Pons (tissue), 1 donor: ENCODE measurements around the gene GUCA2B.
A peak's percentile ranks its signal among the peaks of the same experiment; 100 is the strongest.

ENCODE experiments used
- DNase-seq: peaks from one replicate; pipeline ENCODE4 v3.0.0-alpha.2; 2016; ENCODE audit warnings: low spot score

GUCA2B gene

GRCh38 chr1:42167611-42168390, 14.6 kb downstream of the GUCA2B start:
- DNase-seq: no peak

GRCh38 chr1:42168391-42168670, 15.1 kb downstream of the GUCA2B start:
- DNase-seq: no peak

GRCh38 chr1:42168763-42169162, 15.6 kb downstream of the GUCA2B start:
- no peak for DNase-seq

- no peak for DNase-seq
These were observed 17.8 kb downstream of the GUCA2B start for GRCh38 chr1:42170779-42171621.

GRCh38 chr1:42171679-42172266, 18.6 kb downstream of the GUCA2B start:
- no peak for DNase-seq

GRCh38 chr1:42172381-42173133, 19.3 kb downstream of the GUCA2B start:
- DNase-seq: peak; percentile 19

- DNase-seq: peak; percentile 51
These were observed 20.1 kb downstream of the GUCA2B start for GRCh38 chr1:42173155-42173933.

- peak; percentile 34 for DNase-seq
These were observed 20.9 kb downstream of the GUCA2B start for GRCh38 chr1:42173961-42174735.

- DNase-seq: no peak
These were observed 22.3 kb downstream of the GUCA2B start for GRCh38 chr1:42175314-42176054.

- peak; percentile 65 for DNase-seq
These were observed 23.8 kb downstream of the GUCA2B start for GRCh38 chr1:42176902-42177519.

GRCh38 chr1:42177541-42177981, 24.4 kb downstream of the GUCA2B start:
- peak; percentile 87 for DNase-seq

- no peak for DNase-seq
These were observed 25.0 kb downstream of the GUCA2B start for GRCh38 chr1:42178249-42178648.

GRCh38 chr1:42179275-42179674, 26.1 kb downstream of the GUCA2B start:
- no peak for DNase-seq

- DNase-seq: no peak
These were observed 26.7 kb downstream of the GUCA2B start for GRCh38 chr1:42179900-42180329.

- no peak for DNase-seq
These were observed 28.5 kb downstream of the GUCA2B start for GRCh38 chr1:42181687-42182086.

GRCh38 chr1:42183210-42183956, 30.2 kb downstream of the GUCA2B start:
- no peak for DNase-seq

- DNase-seq: no peak
These were observed 30.7 kb downstream of the GUCA2B start for GRCh38 chr1:42183957-42184268.

- no peak for DNase-seq
These were observed 31.4 kb downstream of the GUCA2B start for GRCh38 chr1:42184616-42185015.

GRCh38 chr1:42186152-42186551, 32.9 kb downstream of the GUCA2B start:
- no peak for DNase-seq
